Left colon (tissue), 2 donors: Measurements from ENCODE around the gene EMD. TPM values are rescaled to one million over a fixed set of nuclear protein-coding genes. Genes with fewer than 3 reads are reported as not detected.
"Not testable (repeated sequence)": the region's sequence is repeated elsewhere in the genome, so short reads cannot be mapped to it uniquely, and the experiment has no call there.

Source experiments
- ATAC-seq: fragments of 200-7000 bp; cut with Tn5 transposase; one replicate; pipeline ENCODE4 v1.9.1; 2020; ENCODE audit warnings: mild to moderate bottlenecking, moderate library complexity
- DNase-seq, 2 donors: peaks; one replicate each; pipeline ENCODE4 v3.0.0-alpha.2; 2020
- intact Hi-C, 2 donors: fragments of 100-400 bp; cut with DNase I in 1 of 2; cut with micrococcal nuclease in 1 of 2; formaldehyde crosslinking; loops; one replicate each; pipeline versions ENCODE4 v1.11.2 to v1.14.0; 2022; cut with DNase I, micrococcal nuclease
- total RNA-seq, 2 donors: library from RNA; stranded (reverse); fragmentation: NEBNext Ultra II Directional; extraction: Animal tissue kit (Norgen Biotek cat#: 25700); gene quantifications; one replicate each; pipeline ENCODE4 v1.2.1, GENCODE V29; 2021
- donor health status: DM: no; HTN: no; CAD: no.
- donor health status: DM: yes; HTN: yes; CAD: no.

Gene EMD
- total RNA-seq, 2 donors from 2014 or later = 31.9 to 33.1 TPM

GRCh38 chrX:154383359-154384283 is 4.5 kb downstream of the EMD start:
- intact Hi-C loops = no loop called here
- no peak for ATAC-seq
- no peak for DNase-seq

DNA sequence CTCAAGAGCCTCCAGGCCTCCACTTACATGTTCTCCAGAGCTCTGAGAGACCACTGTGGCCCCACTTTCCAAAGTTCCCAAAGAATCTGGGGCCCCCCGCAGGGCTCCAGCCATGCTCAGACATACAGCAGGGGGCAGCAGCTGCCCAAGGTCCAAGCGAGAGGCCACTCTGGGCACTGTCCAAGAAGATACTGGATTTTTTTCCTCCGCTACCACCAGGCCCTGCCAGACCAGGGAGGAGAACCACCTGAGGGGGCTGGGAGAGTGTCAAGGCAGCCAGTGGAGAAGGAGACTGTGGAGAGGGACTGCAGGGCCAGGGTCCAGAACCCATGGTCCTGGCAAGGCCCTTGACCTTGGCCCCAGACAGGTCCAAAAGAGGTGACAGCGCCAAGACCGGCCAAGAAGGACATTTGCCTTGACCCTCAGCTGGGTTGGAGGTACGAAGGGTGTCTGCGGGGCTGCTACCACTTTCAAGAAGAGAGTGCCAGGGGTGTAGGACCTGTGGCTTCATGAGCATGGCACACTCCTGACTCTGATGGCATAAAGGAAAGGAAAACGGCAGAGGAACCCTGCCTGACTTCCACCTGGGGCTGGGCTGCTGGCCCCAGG is 5.3 kb downstream of the EMD start:
- no peak for ATAC-seq
- intact Hi-C loops = no loop called here

GRCh38 chrX:154388094-154388493 is 9.0 kb downstream of the EMD start:
- ATAC-seq = peak; percentile 59
- DNase-seq, intact Hi-C loops: not testable (repeated sequence)

More for the DNA sequence above, 5.3 kb downstream of the EMD start:
- DNase-seq = peak in 1 of 2 donors; percentile 16

GRCh38 chrX:154388649-154389048 is 9.6 kb downstream of the EMD start:
- intact Hi-C loops, DNase-seq: not testable (repeated sequence)
- peak; percentile 0 for ATAC-seq

DNA sequence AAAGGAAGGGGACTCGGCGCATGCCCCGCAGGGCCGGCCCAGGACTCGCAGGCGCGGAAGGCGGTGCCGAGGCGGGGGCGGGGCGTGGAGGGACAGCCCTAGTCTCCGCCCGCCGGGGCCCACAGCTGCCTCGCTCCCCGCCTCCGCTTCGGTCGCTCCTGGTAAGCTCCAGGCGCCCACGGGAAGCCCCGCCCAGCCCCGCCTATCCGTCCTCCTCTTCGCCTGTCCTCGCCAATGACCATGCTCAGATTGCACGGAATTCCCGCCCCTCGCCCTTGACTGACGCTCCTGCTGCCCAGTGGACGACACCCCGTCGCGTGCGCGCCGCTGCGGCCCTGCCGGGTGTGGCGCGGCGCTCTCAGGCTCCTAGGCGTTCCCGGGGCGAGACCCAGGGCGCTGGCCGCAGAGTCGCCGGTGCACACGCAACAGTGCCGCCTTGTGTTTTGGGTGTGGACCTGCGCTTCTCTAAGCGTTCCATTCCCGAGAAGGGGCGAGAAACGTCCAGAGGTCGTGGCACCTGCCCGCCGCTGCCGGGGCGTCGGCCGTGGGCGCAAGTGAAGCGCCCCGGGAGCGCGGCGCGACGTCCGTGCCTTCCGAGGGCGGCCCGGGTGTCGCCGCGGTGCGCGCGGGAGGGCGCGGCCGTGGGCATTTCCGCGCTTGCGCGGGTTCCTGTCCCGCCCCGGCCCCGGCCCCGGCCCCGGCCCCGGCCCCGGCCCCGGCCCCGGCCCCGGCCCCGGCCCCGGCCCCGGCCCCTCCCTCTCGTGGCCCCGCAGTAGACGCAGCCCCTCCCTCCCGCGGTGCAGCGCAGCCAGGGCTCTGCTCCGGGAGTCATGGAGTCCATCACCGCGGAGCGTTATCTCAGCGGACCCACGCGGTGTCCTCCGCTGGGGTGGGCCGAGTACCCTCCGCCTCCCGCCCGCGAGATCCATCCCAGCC is 11.0 kb downstream of the EMD start:
- peak in 1 of 2 donors; percentile 12 for DNase-seq
- ATAC-seq = peak; percentile 83
- intact Hi-C loops = not testable (repeated sequence)

- DNase-seq, intact Hi-C loops, ATAC-seq: not testable (repeated sequence)
Observed at GRCh38 chrX:154396363-154396762, 17.3 kb downstream of the EMD start.

GRCh38 chrX:154396973-154397887 is 18.1 kb downstream of the EMD start:
- DNase-seq (peak; percentile 84), ATAC-seq (peak; percentile 77)
- intact Hi-C loops = no loop called here

DNA sequence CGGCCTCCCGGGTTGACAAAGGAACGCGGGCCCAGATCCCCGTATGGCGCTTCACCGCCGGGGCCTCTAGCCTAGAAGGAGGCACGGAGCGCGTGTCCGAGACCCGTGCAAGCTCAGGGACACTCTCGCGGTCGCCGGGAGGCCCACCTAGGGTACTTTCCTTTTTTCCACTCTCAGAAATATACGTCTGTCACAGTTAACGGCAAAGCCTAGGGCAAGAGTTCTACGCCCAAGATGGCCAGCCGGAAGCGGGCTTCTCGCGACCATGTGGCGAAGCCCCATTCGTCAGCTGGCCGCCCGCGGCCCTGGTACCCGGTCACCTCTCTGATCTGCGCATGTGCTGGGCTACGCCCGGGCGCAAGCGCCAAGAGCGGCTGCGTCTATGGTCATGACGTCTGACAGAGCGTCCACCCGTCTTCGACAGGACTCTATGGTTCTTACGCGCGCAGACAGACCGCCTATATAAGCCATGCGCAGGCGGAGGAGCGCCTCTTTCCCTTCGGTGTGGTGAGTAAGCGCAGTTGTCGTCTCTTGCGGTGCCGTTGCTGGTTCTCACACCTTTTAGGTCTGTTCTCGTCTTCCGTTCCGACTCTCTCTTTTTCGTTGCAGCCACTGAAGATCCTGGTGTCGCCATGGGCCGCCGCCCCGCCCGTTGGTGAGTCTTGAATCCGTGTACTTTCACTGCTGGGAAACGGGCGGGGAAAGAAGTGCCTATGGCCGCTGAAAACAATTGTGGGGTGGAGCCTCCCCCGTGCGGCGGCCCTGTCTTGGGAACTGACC is 19.0 kb downstream of the EMD start, which contains the start of gene RPL10:
Gene RPL10, plus strand, starts transcription at position 490 of the 780 bp plus-strand sequence. Its CDS starts 143 bp downstream, at position 633.
- ATAC-seq (peak; percentile 83), DNase-seq (peak; percentile 91 to 96)
- intact Hi-C loops = no loop called here

DNA sequence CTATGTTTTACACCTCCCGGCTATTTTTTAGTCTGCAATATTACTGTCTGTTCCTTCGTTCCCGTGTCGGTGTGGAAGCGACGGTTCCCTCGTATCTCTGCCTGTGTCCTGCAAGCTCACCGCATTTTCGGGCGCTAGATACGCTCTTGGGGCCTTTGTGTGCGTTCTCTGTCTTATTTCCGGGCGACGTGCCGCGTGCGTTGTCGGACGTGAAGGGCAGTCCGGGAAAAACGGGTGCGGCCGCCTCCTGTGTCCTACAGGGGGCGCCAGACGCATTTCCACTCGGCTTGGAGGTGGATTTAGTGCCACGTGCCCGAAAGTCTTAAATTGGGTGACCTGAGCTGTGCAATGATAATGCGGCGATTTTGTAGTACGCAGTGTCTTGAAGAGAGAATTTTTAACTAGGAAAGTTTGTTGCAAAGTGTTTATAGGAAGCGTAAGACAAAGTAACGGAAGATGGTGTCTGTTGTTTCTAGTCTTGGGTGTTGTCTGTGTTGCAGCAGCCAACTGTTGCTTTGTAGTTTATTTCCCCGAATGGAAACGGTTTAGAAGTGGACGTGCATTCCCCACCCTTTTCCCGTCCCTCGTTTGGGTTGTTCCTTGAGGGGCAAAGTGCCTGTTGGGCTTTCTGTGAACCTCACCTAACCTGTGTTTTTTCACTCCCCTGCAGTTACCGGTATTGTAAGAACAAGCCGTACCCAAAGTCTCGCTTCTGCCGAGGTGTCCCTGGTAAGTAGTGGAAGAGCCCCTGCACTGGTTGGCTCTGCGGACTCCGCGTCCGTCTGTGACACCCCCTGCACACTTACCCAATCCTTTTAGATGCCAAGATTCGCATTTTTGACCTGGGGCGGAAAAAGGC is 19.8 kb downstream of the EMD start:
- ATAC-seq = peak; percentile 61

DNA sequence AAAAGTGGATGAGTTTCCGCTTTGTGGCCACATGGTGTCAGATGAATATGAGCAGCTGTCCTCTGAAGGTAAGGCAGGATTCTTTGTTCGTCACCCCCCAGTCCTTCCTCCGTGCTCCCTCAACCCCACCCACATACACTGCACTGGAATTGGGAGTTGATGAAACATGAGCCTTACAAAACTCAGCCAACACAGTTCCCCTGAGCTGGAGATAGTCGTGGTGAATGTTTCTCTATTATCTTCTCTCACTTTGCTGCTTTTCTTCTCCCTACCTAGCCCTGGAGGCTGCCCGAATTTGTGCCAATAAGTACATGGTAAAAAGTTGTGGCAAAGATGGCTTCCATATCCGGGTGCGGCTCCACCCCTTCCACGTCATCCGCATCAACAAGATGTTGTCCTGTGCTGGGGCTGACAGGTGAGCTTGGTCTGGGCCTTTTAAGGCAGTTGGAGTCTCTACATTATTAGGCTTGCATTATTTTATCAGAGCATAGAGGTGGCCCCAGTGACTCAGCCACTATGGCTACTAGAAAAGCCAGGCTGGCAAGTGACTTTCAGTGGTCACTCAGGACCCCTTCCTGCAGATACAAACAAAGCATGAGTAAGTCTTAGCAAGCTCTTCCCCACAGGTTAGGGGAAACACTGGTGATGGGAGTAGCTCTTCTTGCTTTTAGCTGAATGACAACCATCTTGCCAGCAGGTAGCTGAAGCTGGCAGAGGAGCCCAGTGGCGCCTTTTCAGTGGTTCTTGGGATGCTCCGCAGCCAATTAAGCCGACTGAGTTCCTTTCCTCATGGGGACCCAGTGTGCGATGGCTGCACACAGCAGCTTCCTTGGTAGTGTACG is 20.7 kb downstream of the EMD start:
- no peak for ATAC-seq
- no peak for DNase-seq
- intact Hi-C loops = no loop called here

More for the DNA sequence above, 19.8 kb downstream of the EMD start:
- intact Hi-C loops = no loop called here
- DNase-seq = peak; percentile 82 to 86

DNA sequence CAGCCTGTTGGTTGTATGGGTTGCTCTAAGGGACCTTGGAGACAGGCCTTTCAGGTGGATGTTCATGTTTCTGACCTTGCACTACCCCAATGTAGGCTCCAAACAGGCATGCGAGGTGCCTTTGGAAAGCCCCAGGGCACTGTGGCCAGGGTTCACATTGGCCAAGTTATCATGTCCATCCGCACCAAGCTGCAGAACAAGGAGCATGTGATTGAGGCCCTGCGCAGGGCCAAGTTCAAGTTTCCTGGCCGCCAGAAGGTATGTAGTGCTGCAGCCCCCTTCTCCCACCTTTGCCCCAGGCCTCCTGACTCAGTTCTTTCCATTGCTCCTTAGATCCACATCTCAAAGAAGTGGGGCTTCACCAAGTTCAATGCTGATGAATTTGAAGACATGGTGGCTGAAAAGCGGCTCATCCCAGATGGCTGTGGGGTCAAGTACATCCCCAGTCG is 21.3 kb downstream of the EMD start:
- ATAC-seq, DNase-seq, intact Hi-C loops: not testable (repeated sequence)

GRCh38 chrX:154401045-154401799 is 22.1 kb downstream of the EMD start:
- no peak for DNase-seq
- no peak for ATAC-seq
- intact Hi-C loops = no loop called here

GRCh38 chrX:154401918-154402621 is 23.0 kb downstream of the EMD start:
- intact Hi-C loops = no loop called here
- DNase-seq = no peak
- no peak for ATAC-seq

GRCh38 chrX:154402622-154403127 is 23.6 kb downstream of the EMD start:
- intact Hi-C loops = no loop called here

More at GRCh38 chrX:154402622-154403127, 23.6 kb downstream of the EMD start:
- DNase-seq (no peak), ATAC-seq (no peak)
